Measurements from ENCODE around the gene MGAT5.
A peak's percentile ranks its signal among the peaks of the same experiment; 100 is the strongest.

Gene MGAT5

DNA sequence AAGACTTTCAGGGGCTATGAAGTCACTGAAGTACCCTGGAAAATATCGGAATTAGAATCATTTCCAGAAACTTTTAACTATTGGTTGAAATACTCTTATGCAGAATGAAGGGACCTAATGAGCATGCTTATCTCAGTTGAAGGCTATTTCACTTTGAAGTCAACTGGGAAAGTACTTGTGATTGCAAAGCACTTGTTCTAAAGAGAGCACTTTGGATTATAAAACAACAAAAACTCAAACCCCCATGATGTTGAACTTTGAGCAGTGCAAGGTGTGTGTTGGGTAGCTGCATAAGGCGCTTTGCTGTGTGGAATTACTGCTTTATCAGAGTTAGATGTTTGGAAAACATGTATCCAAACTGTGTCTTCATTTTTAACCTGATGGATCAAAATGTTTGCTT lies 12.0 kb upstream of the MGAT5 start:
- Mint-ChIP-seq H3K27me3 (no peaks in the 10 kb centered on the region), H3K4me1 (peaks cover 72% of the 10 kb centered on the region)

DNA sequence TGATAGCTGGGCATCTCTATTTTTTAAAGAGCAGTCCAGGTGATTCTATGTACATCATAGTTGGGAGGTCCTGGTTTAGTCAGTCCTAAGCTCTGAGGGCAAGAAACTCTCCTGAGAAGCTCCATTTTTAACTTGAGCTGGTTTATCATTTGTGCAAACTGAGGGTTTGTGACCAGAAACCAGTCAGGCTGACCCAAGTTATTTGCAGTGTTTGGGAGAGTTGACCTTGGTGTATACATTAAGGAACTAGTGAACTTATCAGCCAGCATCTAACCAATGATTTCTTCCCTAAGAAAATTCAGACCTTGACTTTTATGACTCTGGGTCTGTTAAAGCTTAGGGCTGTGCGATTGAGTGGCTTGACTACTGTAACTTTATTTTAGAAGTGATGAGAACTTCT lies 10.6 kb upstream of the MGAT5 start:
- ATAC-seq = no peak
- H3K36me3 Mint-ChIP-seq = no peaks in the 10 kb centered on the region
- H3K27ac Mint-ChIP-seq = peak overlapping the region; percentile 73
- peaks cover 76% of the 10 kb centered on the region for H3K4me1 Mint-ChIP-seq
- H3K4me3 Mint-ChIP-seq = no peak overlapping the region
- no peaks in the 10 kb centered on the region for H3K9me3 Mint-ChIP-seq
- H3K27me3 Mint-ChIP-seq = no peaks in the 10 kb centered on the region

More for the DNA sequence above, 12.0 kb upstream of the MGAT5 start:
- ATAC-seq = no peak
- Mint-ChIP-seq H3K36me3 (no peaks in the 10 kb centered on the region), H3K9me3 (no peaks in the 10 kb centered on the region), H3K4me3 (no peak overlapping the region), H3K27ac (peak overlapping the region; percentile 73)

DNA sequence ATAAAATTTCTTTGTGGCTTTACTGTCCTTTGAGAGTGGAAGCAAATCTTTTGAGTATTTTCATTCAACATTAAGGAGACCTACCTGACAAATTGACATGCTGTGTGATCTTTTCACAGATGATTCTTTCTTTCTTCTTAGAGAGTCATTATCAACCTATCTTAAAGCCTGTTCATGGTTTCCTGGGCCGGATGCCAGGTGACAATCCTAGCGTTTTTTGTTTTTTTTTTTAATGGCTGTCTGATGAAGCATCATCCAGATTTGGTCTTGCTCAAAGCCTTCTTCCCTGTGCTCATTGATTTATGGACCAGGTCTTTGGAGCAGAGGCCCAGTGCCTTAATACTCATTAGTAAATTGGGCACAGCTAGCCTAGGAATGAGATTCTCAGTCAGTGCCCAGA lies 9.8 kb upstream of the MGAT5 start:
- Mint-ChIP-seq H3K4me1 (peaks cover 82% of the 10 kb centered on the region), H3K36me3 (no peaks in the 10 kb centered on the region), H3K27ac (peak overlapping the region; percentile 73), H3K9me3 (no peaks in the 10 kb centered on the region), H3K4me3 (no peak overlapping the region), H3K27me3 (no peaks in the 10 kb centered on the region)
- no peak for ATAC-seq

DNA sequence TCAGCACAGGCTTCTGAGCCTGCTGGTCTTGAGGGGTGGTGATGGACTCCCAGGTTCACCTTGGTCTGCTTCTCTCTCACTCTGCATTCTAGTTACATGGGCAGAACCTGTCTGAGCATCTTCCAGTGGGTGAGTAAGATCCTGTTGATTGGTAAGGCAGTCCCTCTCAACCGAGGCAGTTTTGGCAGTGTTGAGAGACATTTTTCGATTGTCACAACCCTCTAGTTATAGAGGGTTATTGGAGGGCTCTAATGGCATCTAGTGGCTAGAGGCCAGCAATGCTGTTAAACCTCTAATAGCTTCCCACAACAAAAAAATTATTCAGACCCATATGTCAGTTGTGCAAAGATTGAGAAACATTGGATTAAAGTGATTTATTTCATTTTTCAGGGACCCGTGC lies 9.3 kb upstream of the MGAT5 start:
- ATAC-seq = peak; percentile 56
- peak overlapping the region; percentile 73 for H3K27ac Mint-ChIP-seq
- no peaks in the 10 kb centered on the region for H3K27me3 Mint-ChIP-seq
- no peak overlapping the region for H3K4me3 Mint-ChIP-seq
- no peaks in the 10 kb centered on the region for H3K9me3 Mint-ChIP-seq
- peaks cover 82% of the 10 kb centered on the region for H3K4me1 Mint-ChIP-seq
- H3K36me3 Mint-ChIP-seq = no peaks in the 10 kb centered on the region

- no peak overlapping the region for H3K4me3 Mint-ChIP-seq
- ATAC-seq = no peak
- H3K4me1 Mint-ChIP-seq = peaks cover 83% of the 10 kb centered on the region
- no peaks in the 10 kb centered on the region for H3K36me3 Mint-ChIP-seq
- no peaks in the 10 kb centered on the region for H3K27me3 Mint-ChIP-seq
- peak overlapping the region; percentile 73 for H3K27ac Mint-ChIP-seq
- H3K9me3 Mint-ChIP-seq = no peaks in the 10 kb centered on the region
These were observed 8.4 kb upstream of the MGAT5 start for GRCh38 chr2:134245340-134245984.

DNA sequence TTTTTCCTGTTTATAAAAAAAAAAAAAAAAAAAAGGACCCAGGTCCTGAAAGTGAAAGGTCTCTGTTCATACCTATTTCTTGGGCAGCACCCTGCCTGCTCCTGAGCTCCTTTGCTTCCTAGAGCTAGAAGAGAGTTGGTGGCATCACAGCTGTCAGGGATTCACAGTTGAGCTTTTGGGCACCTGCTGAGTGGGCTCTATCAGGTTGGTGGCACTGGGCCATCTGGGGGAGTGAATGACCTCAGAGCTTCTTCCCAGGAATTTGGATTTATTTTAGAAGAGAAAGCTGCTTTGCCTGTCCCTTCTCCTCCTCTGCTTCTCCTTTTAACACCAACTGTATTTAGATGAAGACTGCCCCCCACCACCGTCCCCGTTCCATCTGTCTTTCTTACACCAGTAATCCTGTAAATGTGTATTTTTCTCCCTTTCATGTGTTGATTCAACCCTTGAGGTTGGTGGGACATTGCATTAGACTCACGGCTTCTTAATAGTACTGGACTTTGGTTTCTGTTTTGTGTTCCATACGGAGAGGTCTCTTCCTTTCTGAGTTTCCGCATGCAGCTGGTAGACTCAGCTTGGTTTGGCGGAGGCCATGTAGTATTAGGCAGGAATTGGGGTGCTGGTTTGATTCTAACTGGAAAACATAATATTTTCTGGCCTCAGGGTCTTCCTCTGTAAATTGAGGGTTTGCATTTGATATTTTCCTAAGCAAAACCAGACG lies 7.6 kb upstream of the MGAT5 start:
- Mint-ChIP-seq H3K9me3 (no peaks in the 10 kb centered on the region), H3K36me3 (no peaks in the 10 kb centered on the region), H3K4me3 (peak overlapping the region; percentile 37), H3K27ac (peak overlapping the region; percentile 73), H3K4me1 (peaks cover 91% of the 10 kb centered on the region), H3K27me3 (no peaks in the 10 kb centered on the region)
- ATAC-seq = no peak

- Mint-ChIP-seq H3K4me1 (peaks cover 99% of the 10 kb centered on the region), H3K4me3 (no peak overlapping the region), H3K36me3 (no peaks in the 10 kb centered on the region)
These were observed 6.2 kb upstream of the MGAT5 start for GRCh38 chr2:134247679-134248078.

GRCh38 chr2:134248913-134249312 lies 5.0 kb upstream of the MGAT5 start:
- no peak overlapping the region for H3K4me3 Mint-ChIP-seq
- H3K4me1 Mint-ChIP-seq = peaks cover 99% of the 10 kb centered on the region
- no peaks in the 10 kb centered on the region for H3K27me3 Mint-ChIP-seq
- peak overlapping the region; percentile 73 for H3K27ac Mint-ChIP-seq
- no peaks in the 10 kb centered on the region for H3K9me3 Mint-ChIP-seq
- H3K36me3 Mint-ChIP-seq = no peaks in the 10 kb centered on the region
- no peak for ATAC-seq

More at GRCh38 chr2:134247679-134248078, 6.2 kb upstream of the MGAT5 start:
- Mint-ChIP-seq H3K27me3 (no peaks in the 10 kb centered on the region), H3K27ac (peak overlapping the region; percentile 73), H3K9me3 (no peaks in the 10 kb centered on the region)
- peak; percentile 35 for ATAC-seq

GRCh38 chr2:134249755-134250154 lies 4.1 kb upstream of the MGAT5 start:
- peaks cover 99% of the 10 kb centered on the region for H3K4me1 Mint-ChIP-seq
- H3K9me3 Mint-ChIP-seq = no peaks in the 10 kb centered on the region
- ATAC-seq = no peak
- peak overlapping the region; percentile 73 for H3K27ac Mint-ChIP-seq
- H3K36me3 Mint-ChIP-seq = peaks cover 4% of the 10 kb centered on the region
- no peaks in the 10 kb centered on the region for H3K27me3 Mint-ChIP-seq
- H3K4me3 Mint-ChIP-seq = peak overlapping the region; percentile 44

- Mint-ChIP-seq H3K27ac (peak overlapping the region; percentile 73), H3K27me3 (no peaks in the 10 kb centered on the region), H3K9me3 (no peaks in the 10 kb centered on the region), H3K36me3 (peaks cover 12% of the 10 kb centered on the region), H3K4me1 (peaks cover 98% of the 10 kb centered on the region), H3K4me3 (peak overlapping the region; percentile 9)
- ATAC-seq = peak; percentile 6
These were observed 2.9 kb upstream of the MGAT5 start for GRCh38 chr2:134250840-134251461.

GRCh38 chr2:134252092-134252750 lies 1.7 kb upstream of the MGAT5 start:
- peak overlapping the region; percentile 73 for H3K27ac Mint-ChIP-seq
- ATAC-seq = peak; percentile 72
- no peaks in the 10 kb centered on the region for H3K9me3 Mint-ChIP-seq
- peaks cover 12% of the 10 kb centered on the region for H3K36me3 Mint-ChIP-seq
- H3K27me3 Mint-ChIP-seq = no peaks in the 10 kb centered on the region
- H3K4me3 Mint-ChIP-seq = peak overlapping the region; percentile 49
- H3K4me1 Mint-ChIP-seq = peaks cover 89% of the 10 kb centered on the region

GRCh38 chr2:134253117-134253704 lies 661 bp upstream of the MGAT5 start:
- peak overlapping the region; percentile 73 for H3K27ac Mint-ChIP-seq
- H3K36me3 Mint-ChIP-seq = peaks cover 12% of the 10 kb centered on the region
- peaks cover 87% of the 10 kb centered on the region for H3K4me1 Mint-ChIP-seq
- H3K27me3 Mint-ChIP-seq = no peaks in the 10 kb centered on the region
- H3K4me3 Mint-ChIP-seq = no peak overlapping the region
- peak; percentile 74 for ATAC-seq
- no peaks in the 10 kb centered on the region for H3K9me3 Mint-ChIP-seq

GRCh38 chr2:134254824-134255223 lies 952 bp downstream of the MGAT5 start:
- no peak for ATAC-seq
- H3K4me3 Mint-ChIP-seq = peak overlapping the region; percentile 44
- no peaks in the 10 kb centered on the region for H3K9me3 Mint-ChIP-seq
- H3K4me1 Mint-ChIP-seq = peaks cover 87% of the 10 kb centered on the region
- H3K36me3 Mint-ChIP-seq = peaks cover 16% of the 10 kb centered on the region
- H3K27ac Mint-ChIP-seq = peak overlapping the region; percentile 73
- H3K27me3 Mint-ChIP-seq = no peaks in the 10 kb centered on the region

DNA sequence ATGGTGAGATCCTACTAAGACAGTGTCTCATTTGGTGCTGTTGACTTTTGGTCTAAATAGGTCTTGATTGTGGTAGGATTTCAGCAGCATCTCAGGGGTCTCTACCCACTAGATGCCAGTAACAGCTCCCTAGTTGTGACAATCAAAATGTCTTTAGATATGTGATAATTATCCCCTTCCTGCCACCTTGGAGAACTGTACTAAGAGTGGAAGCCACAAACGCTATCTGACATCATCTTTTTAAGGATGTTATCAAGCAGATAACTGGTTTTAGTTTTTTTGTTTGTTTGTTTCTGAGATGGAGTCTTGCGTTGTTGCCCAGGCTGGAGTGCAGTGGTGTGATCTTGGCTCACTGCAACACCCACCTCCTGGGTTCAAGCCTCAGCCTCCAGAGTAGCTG lies 3.1 kb downstream of the MGAT5 start:
- H3K4me3 Mint-ChIP-seq = peak overlapping the region; percentile 27
- peaks cover 16% of the 10 kb centered on the region for H3K36me3 Mint-ChIP-seq
- H3K27ac Mint-ChIP-seq = peak overlapping the region; percentile 73
- H3K4me1 Mint-ChIP-seq = peaks cover 88% of the 10 kb centered on the region
- H3K27me3 Mint-ChIP-seq = no peaks in the 10 kb centered on the region
- H3K9me3 Mint-ChIP-seq = no peaks in the 10 kb centered on the region
- no peak for ATAC-seq

DNA sequence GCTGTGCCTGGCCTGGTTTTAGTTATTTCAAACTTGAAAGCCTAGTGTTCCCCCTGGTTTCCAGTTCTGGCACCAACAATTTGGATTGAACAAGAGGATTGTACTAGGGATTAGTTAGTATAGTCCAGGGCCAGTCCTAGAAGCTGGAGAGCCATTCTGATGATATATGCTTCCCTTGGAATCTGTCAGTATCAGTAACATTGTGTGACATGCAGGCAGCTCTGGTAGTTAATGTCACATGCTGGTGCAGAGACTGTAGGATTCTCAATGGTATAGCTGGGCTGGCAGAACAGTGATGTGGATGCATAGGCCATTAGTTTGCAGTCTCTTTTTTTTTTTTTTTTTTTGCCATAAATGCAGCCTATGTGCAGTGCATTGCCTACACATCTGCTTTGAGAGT lies 3.6 kb downstream of the MGAT5 start:
- Mint-ChIP-seq H3K4me1 (peaks cover 88% of the 10 kb centered on the region), H3K27ac (peak overlapping the region; percentile 73), H3K4me3 (no peak overlapping the region), H3K9me3 (no peaks in the 10 kb centered on the region), H3K36me3 (peaks cover 16% of the 10 kb centered on the region), H3K27me3 (no peaks in the 10 kb centered on the region)
- no peak for ATAC-seq
